NCI-H128 (cell line): ENCODE results near the gene MAPK12.

Source experiments
- DNase-seq: peaks from one replicate; lab custom pipeline; 2025; ENCODE audit not compliant: unreplicated experiment; lab: John Stamatoyannopoulos, UW

Gene MAPK12

DNA sequence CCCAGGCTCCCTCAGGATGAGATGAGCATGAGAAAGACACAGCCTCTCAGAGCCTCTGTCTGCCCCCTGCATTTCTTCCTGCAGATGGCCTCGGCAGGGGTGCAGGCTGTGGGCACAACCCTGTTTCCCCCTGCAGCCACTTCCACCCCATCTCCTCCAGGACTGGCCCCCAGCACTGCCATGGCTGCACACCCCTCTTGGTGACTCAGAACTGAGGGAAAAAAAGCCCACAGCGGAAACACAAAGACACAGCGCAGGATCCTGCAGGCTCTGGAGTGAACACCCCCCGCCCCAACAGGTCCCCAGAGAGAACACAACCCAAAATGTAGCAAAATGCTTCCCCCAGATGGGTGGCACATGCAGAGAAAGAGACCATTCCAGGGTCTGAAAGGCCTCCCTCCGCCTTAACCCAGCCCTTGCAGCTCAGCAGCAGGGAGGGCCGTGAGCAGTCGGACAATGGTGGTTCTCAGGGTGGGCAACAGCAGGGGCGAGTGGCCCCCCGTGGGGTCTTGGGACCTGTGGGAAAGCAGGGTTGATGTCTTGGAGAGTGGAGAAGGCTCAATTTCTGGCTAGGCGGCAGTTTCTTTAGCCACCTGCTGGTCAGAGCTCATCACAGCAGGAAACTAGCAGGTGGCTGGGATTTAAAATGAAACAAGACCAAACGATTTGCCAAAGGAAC lies 24.6 kb downstream of the MAPK12 start:
- no peak for DNase-seq

DNA sequence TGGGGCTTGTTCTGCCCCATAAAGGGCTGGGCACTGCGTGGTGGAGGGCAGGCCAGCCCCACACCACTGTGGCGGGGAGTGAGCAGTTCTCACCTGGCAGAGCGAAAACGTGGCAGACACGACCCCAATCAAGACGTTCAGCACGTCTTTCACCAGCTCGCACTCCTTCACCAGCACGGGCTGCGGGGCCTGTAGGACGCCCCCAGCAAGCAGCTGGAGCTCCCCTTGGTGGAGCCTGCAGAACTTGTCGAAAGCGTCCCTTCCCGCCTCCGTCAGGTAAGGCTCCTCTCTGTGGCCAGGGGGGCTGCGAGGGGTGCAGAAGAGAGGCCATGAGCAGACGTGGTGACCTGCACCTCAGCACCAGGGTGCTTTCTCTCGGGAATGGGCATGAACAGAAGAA lies 28.3 kb downstream of the MAPK12 start:
- no peak for DNase-seq

DNA sequence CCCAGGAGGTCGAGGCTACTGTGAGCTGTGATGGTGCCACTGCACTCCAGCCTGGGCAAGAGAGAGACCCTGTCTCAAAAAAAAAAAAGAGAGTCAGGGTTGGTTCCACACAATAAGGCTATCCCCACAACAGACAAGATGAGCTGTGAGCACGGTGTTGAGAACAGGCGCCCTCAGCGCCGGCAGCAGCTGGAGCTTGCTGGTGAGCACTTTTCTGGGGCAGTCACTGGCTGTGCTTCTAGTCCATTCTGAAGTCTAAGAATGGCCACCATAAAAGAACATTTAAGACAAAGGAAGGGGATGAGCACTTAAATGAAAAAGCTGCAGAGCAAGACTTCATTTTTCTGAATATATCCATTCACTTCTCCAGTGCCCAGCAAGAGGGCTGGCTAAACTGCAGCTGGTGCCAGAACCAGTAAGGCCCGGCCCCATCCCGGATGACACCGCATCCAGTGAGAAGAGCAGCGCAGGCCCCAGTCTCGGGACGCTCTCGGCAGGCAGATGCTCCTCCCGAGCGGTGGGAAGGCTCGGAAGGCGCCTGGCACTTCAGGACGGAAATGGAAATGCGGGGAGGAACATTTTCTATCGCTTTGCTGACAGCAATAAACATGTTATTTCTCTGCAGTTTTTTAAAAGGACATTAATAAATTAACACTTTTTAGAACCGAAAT lies 28.9 kb downstream of the MAPK12 start:
- DNase-seq = no peak

DNA sequence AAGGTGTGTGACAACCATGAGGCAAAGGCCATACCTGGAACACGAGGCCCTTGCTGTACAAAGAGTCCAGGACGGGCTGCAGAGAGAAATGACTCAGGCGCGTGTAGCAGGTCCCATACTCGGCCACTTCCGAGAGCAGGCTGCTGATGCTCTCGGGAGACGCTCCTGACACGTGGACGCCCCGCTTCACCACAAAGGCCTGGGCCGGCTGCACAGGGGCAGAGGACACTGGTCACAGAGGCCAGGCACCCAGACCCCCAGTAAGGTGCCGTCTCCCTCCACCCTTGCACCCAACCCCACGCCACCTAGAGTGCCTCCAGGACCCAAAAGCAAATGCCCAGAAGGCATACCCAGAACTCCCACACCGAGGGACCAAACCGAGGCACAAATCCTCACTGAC lies 32.1 kb downstream of the MAPK12 start:
- no peak for DNase-seq

DNA sequence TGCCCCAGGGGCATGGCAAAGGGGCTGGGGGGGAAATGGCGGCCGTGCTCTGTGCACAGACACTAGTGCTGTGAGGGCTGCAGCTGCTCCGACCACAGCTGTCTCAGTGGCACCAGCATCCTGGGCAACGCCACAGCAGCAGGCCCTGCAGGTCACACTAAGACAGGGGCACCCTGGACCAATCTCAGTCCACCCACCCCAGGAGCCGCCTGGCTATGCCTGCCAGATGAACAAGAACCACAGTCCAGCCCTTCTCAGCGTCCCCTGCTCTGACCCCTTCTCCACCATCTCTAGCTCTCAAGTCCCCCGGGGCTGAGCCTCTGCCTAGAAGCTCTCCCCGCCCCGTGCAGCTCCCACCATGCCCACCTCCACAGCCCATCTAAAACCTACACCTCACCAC lies 33.1 kb downstream of the MAPK12 start:
- no peak for DNase-seq

DNA sequence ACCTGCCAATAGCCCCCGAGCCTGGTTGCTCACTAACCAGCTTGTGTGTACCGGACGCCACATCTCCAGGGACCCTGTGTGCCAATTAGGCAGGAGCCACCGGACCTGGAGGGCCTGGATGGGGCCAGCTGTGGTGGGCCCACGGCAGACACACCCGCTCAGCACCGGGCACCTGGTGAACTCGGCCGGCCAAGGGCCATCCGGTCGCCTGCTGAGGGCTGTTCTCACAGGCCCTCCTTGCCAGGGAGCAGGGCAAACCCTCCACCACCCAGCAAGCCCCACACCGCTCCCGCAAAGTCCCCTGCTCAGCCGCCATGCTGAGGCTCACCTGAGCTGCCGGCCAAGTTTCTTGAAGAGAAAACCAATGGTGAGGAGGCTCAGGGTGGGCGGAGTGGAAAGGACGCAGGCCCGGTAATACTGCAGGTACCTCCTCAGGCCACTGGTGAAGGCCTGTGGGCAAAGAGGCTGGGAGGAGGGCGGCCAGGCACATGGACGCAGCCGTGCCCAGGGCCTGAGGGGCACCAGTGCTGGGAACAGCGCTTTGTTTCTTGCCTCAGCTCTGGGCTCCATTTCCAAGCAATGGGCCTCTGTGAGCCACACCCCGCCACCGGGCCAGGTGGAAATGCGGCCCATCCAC lies 33.8 kb downstream of the MAPK12 start:
- no peak for DNase-seq

GRCh38 chr22:50226875-50227165 lies 34.7 kb downstream of the MAPK12 start:
- no peak for DNase-seq

GRCh38 chr22:50226063-50226874 lies 35.2 kb downstream of the MAPK12 start:
- no peak for DNase-seq

GRCh38 chr22:50225200-50225969 lies 36.1 kb downstream of the MAPK12 start:
- no peak for DNase-seq

DNA sequence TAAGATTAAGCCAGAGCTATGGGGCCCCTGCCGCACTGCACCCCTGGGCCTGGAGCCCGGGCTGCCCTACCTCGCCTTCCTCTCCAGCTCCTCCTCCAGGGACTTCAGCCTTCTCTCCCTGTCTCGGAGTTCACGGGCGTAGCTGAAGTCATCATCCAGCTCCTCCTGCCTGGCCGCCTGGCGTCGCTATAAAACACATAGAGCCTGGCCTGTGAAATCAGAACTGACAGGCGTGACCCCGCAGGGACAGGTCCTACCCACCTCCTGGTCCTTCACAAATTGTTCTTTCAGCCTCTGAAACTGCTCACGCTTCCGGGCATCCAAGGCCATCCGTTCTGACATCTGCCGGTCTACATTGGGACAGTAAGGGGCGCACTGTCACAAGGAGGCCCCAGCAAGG lies 37.4 kb downstream of the MAPK12 start:
- DNase-seq = no peak

GRCh38 chr22:50222508-50222907 lies 39.0 kb downstream of the MAPK12 start:
- no peak for DNase-seq

GRCh38 chr22:50221410-50222300 lies 39.8 kb downstream of the MAPK12 start:
- no peak for DNase-seq

- no peak for DNase-seq
Measured at GRCh38 chr22:50220603-50221409, 40.7 kb downstream of the MAPK12 start.

DNA sequence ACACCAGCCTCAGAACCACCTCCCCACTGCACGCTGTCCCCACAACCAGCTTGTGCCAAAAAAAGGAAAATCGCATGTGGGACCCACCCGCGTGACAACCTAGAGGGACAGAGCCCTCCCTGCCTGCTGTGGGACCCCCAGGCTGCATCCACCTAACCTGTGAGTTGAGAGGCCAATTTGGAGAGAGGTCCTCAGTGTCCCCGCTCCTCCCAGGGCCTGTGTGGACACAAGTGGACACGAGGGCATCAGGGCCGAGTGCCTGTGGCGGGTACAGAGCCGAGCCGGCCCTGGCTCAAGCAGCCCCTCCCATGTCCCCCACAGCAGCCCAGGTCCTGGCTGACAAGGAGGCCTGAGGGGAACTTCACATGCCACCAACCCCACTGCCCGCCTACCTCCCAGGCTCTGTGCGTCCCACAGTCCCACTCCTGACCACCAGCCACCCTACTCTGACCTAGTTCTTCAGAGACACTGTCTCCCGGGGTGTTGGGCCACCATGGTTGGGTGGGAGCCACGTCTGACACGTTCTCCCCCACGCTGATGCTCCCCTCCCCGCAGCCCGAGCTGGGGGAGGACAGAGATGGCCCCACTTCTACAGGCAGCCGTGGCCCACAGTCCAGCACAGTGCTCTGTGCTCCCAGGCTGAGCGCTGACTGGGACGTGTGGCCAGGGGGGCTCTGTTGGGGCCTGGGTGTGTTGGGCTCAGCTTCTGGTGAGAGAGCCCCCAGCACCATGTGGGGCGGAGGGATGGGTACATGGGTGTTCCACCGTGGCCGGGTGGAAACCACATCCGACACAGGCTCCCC lies 41.5 kb downstream of the MAPK12 start:
- DNase-seq = no peak

DNA sequence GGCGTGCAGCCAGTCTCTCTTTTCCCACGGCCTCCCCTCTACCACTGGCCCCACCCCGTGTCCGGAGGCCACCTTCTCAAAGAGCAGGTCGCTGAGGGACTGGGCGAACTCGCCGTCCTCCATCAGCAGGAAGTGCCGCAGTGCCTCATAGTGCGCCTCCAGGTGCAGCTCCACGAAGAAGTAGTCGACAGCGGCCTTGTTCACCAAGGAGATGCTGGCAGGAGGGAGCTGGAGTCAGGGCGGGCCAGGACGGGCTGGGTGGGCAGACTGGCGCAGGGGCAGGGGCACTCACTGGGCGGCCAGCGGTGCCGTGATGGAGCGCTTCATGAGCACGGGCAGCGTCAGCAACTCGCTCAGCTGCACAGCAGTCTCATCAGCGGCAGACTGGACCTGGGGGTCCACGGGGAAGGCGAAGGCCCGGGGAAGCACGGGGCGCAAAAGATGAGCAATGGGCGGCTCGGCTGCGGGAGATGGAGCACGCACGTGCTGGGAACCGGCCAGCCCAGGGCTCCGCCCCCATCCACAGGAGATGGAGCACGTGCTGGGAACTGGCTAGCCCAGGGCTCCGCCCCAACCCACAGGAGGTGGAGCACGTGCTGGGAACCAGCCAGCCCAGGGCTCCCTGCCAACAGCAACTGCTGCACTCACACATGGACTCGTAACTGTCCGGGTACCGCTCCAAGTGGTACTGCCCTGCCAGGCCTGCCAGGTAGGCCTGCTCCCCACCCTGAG lies 42.3 kb downstream of the MAPK12 start:
- DNase-seq = no peak

GRCh38 chr22:50218153-50218995 lies 43.1 kb downstream of the MAPK12 start:
- no peak for DNase-seq
